Effector CD4-positive, alpha-beta T cell (primary cell): ENCODE results near the gene NDUFB8.

ENCODE experiments used
- DNase-seq: peaks from one replicate; pipeline ENCODE4 v3.0.0-alpha.2; 2020

Gene NDUFB8

DNA sequence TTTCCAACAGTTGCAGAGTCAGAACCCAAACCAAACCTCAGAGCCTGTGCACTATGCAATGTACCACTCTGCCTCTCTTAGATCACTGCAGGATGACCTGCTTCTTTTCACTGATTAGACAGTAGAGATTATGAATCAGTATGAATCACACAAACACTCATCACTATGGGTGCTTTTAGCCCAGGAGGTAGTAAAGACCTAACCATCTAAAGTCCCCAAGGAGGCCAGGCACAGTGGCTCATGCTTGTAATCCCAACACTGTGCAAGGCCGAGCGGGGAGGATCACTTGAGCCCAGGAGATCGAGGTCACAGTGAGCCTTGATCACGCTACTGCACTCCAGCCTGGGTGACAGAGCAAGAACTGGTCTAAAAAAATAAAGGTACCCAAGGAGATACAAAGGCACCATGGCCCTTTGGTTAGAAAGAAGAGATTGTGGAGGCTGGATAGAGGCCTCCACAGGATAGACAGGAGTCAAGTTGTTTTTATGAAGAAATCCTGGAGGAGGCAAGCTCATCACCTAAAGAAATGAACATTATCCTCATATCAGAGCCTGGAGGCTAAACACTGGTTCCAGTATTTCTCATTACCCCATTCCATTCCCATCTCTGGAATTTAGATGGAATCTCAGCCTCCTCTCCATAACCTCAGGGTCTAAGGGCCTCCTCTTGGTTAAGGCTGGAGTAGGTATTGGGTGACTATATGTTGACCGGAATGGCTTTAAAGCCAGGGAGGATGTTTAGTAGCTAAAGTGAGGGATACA lies 22.9 kb downstream of the NDUFB8 start:
- DNase-seq: no peak

DNA sequence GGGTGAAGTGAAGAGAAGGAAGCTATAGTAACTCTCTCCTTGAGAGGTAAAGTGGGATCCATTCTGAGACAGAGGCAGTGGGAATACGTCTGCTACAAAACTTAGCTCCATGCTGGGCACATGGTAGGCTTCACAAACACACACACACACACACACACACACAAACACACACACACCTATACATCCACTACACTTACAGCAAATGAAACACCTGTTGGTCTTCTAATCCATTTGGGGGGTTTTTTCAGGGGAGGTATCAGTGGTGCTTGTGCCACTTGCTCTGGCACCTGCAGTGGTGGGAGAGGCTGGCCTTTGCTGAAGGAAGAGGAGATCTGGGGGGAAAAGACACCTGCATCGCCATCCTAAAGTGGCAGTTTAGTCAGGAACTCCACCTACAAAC lies 24.5 kb downstream of the NDUFB8 start:
- DNase-seq: no peak

DNA sequence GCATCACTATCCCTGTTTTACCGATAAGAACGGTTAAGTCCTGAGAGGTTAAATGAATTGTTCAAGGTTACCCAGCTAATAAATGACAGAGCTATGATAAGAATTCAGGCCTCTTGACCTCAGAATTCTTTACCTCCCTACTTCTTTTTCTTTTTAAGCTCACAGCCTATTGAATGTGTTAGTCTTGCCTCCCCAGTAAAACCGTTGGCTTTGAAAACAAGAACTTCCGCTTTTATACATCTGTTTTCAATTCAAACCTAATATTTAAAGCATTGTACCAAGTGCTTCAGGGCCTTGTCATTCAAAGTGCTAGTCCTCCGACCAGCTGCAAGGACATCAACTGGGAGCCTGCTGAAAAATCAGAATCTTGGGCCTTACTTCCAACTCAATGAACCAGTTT lies 25.6 kb downstream of the NDUFB8 start:
- DNase-seq: no peak

DNA sequence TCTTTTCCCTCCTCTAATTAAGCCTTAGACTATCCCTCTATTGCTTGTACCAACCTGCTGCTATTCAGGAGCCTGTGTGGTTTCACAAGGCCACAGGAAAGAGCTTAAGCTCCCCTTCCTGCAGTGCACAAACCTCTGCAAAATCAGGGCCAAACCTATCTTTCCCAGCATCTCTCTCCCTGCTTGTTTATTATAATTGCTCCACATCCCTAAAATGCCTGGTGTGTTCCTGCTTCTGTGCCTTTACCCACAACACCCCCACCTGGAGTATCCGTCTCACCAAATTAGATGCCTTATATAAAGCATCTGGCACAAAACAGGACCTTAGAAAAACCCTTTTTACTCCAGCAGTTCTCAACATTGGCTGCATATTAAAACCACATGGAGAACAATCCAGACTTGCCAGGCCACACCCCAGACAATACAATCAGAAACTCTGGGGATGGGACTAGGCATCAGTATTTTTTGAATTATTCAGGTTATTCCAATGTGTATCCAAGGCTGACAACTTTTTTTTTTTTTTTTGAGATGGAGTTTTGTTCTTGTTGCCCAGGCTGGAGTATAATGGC lies 26.7 kb downstream of the NDUFB8 start:
- DNase-seq: no peak

DNA sequence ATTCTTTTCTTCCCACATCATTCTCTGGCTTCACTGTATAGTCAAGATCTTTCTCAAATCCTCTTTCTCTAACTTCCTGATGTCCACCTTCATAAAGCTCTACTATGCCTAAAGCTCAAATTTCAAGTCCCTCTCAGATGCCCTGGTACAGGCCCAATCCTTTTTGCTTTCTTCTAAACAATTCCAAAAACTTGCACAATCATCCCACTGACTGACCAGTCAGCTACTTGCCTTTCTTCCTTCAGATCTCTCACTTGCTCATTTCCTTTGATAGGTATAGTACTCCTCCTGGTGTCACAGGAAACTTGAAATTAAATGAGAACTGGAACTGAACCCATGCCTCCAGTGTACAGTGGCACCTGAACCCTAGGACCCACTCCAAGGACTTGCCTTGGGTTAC lies 28.2 kb downstream of the NDUFB8 start:
- no peak for DNase-seq

- no peak for DNase-seq
Observed at GRCh38 chr10:100498059-100498458, 31.6 kb downstream of the NDUFB8 start.

DNA sequence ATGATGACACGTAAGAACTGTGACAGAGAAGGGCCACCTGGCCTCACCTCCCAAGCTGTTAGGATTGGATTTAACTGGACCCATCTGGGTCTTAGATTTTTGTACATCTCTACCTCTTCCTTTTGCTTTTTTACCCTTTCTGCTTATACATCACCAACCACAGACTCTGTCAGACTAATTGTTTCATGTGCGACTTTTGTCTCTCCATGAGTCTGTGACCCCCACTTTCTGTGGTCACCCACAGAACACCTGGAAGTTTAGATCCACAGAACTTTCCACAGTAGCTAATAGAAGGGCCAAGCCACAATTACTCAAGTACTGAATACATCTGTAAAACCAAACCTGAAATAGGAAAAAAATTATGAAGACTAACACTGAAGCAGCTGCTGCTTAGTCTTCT lies 33.1 kb downstream of the NDUFB8 start:
- DNase-seq: no peak

DNA sequence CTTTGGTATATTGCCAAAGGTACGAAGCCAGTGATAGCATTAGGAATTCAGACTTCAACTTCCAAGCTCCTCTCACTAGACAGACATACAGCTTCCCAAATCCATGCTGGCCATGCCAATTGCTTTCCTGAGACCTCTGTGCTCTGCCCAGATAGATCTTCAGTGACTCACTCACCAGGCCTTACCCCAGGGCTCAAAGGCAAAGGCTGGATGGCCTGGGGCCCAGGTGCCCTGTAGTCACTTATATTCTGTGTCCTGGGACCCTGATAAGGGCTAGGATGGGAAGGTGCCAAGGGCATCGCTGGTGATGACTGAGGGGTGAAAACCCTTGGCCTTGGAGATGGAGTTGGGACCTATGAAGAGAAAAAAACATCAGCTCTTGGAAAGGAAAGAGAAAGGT lies 39.1 kb downstream of the NDUFB8 start:
- DNase-seq: no peak

- DNase-seq: no peak
Observed at GRCh38 chr10:100489396-100489795, 40.3 kb downstream of the NDUFB8 start.

DNA sequence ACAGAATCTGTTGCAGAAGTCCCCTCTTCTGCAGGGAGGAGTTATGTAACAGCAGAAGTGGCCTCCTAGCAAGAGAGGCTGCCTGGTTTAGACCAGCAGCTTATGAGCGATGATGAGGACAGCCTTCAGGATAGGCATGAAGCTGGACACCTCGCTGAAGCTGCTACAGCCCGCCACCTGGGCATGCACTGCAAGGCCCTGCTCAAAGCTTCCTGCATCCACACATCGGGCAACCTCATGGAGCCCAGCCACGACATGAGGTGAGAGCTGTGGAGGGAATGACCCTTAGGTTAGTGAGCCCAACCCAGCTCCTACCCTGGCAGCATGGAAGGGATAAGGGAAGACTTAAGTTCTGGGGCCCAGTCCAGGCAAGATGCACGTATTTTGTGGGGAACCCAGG lies 42.1 kb downstream of the NDUFB8 start:
- no peak for DNase-seq

DNA sequence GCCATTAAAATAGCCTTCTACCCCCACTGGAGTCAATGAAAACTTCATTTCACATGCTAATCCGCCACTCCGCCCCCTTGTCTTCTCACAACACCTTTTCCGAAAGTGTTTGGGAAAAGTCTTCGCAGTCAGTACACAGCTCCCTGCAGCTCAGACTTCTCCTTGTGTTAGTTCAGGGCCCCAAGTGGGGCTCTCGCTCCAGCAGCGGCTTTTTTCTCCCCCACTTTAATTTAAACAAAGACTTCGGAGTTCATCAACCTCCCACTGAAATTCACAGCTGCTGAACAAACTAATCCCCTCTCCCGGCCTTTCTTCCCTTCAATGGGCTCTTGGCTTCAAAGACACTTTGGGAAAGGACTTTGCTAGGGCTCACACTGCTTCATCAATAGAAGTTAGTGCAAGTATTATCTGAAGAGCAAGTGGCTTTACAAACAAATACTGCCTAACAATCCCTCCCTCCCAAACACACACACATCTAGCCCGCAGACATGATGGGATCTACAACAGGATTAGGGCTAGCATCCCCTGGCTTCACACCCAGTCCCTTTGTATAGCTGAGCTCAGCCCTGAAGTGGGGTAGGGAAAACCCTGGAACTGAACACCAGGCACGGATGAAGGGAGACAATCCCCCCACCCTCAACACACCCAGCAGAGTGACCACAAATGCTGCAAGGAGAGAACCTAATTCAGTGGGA lies 43.7 kb downstream of the NDUFB8 start:
- DNase-seq: no peak

- no peak for DNase-seq
Observed at GRCh38 chr10:100485366-100485765, 44.3 kb downstream of the NDUFB8 start.

GRCh38 chr10:100483876-100484666 lies 45.6 kb downstream of the NDUFB8 start:
- DNase-seq: no peak

DNA sequence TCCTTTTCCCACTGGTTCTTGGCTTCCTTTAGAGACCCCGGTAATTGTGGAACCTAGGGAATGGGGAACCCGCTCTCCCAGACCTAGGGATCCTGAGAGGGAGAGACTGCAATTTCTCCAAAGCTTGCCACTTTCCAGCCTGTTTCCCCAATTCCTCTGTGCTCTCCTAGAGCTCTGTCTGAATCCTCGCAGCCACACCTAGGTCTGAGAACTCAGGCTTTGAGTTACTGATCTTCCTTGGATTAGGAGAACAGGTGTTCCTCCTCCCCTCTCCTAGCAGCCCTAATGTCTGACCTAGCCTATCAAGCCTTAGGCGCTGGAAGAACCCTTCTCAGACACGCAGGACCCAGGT lies 46.9 kb downstream of the NDUFB8 start:
- no peak for DNase-seq

- peak; percentile 50 for DNase-seq
Observed at GRCh38 chr10:100482181-100482833, 47.4 kb downstream of the NDUFB8 start.

GRCh38 chr10:100481462-100482081 lies 48.1 kb downstream of the NDUFB8 start:
- DNase-seq: peak; percentile 86

DNA sequence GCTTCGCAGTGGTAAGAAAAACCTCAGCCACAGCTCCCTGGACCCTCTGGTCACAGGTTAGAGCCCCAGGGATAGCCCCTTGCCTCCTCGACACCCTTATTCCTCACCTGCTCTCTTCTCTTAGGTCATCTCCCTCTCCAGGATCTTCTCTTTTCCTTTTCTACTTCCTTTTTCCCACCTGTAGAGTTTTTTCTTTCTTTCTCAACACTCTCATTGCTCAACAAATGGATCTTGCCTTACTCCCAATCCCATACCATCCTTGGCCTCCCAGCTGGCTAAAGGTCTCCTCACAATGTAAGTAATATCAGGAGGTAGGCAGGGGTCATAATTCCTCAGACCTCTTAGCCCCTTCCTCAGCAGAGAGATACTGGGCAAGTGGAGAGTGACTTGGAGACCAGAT lies 49.7 kb downstream of the NDUFB8 start:
- DNase-seq: no peak

DNA sequence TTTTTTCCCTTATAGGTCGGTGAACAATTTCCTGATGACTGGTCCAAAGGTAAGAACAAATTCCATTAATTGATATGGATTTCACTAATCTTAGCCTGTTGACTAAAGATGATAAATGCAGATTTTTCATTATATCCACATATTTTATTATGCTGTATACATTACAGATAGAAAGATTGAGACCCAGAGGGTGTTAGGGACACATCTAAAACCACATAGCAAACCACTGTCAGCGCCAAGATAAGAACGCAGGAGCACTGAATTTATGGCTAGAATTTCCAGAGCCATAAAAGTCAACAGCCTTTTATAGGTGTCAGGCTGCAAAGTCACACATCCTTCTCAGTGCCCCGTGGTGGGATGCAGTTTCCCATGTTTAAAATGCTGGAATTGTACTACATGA lies 50.6 kb downstream of the NDUFB8 start:
- no peak for DNase-seq

- DNase-seq: no peak
Observed at GRCh38 chr10:100477970-100478369, 51.7 kb downstream of the NDUFB8 start.
